CD4-positive, alpha-beta memory T cell (primary cell): ENCODE data around the gene AKAP13. TPM values are rescaled to one million over a fixed set of nuclear protein-coding genes. Genes with fewer than 3 reads are reported as not detected.

Experiments used
- CTCF ChIA-PET: fragments of 350-600 bp; sonication (Branson Sonifier 250); formaldehyde crosslinking; loops from one replicate; lab custom pipeline; 2021; ENCODE audit warnings: inconsistent platforms; ENCODE audit not compliant: partially characterized antibody; lab: Charles Lee
- POLR2A ChIA-PET: fragments of 350-600 bp; sonication (Branson Sonifier 250); formaldehyde crosslinking; loops from one replicate; lab custom pipeline; 2021; ENCODE audit not compliant: partially characterized antibody; lab: Charles Lee
- DNase-seq, 5 donors: peaks; one replicate each; pipeline versions ENCODE4 v3.0.0 to v3.0.0-alpha.2; 2020 to 2022; ENCODE audit warnings: mixed read lengths in 1 of 5
- H3K27ac ChIP-seq: one replicate; pipeline ENCODE4 v1.7.0; 2013; ENCODE audit warnings: low read depth, low read length
- H3K27me3 ChIP-seq: 2 replicates; pipeline ENCODE4 v1.7.0; 2013; ENCODE audit warnings: mild to moderate bottlenecking, low read length, moderate library complexity; ENCODE audit not compliant: insufficient read depth
- H3K36me3 ChIP-seq: 2 replicates; pipeline ENCODE4 v1.7.0; 2013; ENCODE audit warnings: mild to moderate bottlenecking, low read length, moderate library complexity; ENCODE audit not compliant: insufficient read depth
- H3K4me1 ChIP-seq: 2 replicates; pipeline ENCODE4 v1.7.0; 2013; ENCODE audit warnings: mild to moderate bottlenecking, low read length, moderate library complexity; ENCODE audit not compliant: insufficient read depth
- H3K4me3 ChIP-seq, 2 donors: one replicate each; pipeline ENCODE4 v1.7.0; 2013; ENCODE audit warnings: low read length in 2 of 2, mild to moderate bottlenecking in 1 of 2
- H3K9me3 ChIP-seq, 2 donors: one replicate each; pipeline ENCODE4 v1.7.0; 2013; ENCODE audit warnings: low read length in 2 of 2, control low read depth in 1 of 2; ENCODE audit not compliant: control insufficient read depth in 1 of 2
- H3K27ac Mint-ChIP-seq, 7 donors: one replicate each; pipeline ENCODE4 v1.8.0; 2020 to 2021; ENCODE audit warnings: mixed read lengths in 7 of 7, mild to moderate bottlenecking in 6 of 7, inconsistent platforms in 3 of 7, moderate library complexity in 3 of 7
- H3K27me3 Mint-ChIP-seq, 2 donors: one replicate each; pipeline ENCODE4 v1.8.0; 2020 to 2021; ENCODE audit warnings: mixed read lengths in 2 of 2
- H3K36me3 Mint-ChIP-seq, 2 donors: one replicate each; pipeline ENCODE4 v1.8.0; 2020 to 2021; ENCODE audit warnings: mixed read lengths in 2 of 2, inconsistent platforms in 1 of 2, mild to moderate bottlenecking in 1 of 2
- H3K4me1 Mint-ChIP-seq, 4 donors: one replicate each; pipeline ENCODE4 v1.8.0; 2020 to 2021; ENCODE audit warnings: mixed read lengths in 4 of 4, mild to moderate bottlenecking in 1 of 4
- H3K4me3 Mint-ChIP-seq, 8 donors: one replicate each; pipeline ENCODE4 v1.8.0; 2020 to 2021; ENCODE audit warnings: mixed read lengths in 8 of 8, mild to moderate bottlenecking in 7 of 8, moderate library complexity in 6 of 8, inconsistent platforms in 3 of 8
- H3K9me3 Mint-ChIP-seq, 8 donors: one replicate each; pipeline ENCODE4 v1.8.0; 2020 to 2021; ENCODE audit warnings: mixed read lengths in 8 of 8, mild to moderate bottlenecking in 5 of 8, inconsistent platforms in 3 of 8, moderate library complexity in 1 of 8
- intact Hi-C: fragments of 100-400 bp; cut with micrococcal nuclease; formaldehyde crosslinking; loops from one replicate; pipeline ENCODE4 v1.15.1; 2023
- polyA plus RNA-seq, 2 donors: library from polyadenylated mRNA; unstranded; fragments of 300-500 nt; fragmentation: Illumina TruSeq; gene quantifications; one replicate each; pipeline ENCODE4 v1.2.3, GENCODE V29; 2021
- total RNA-seq, 2 experiments: library from RNA; stranded (reverse); gene quantifications; one replicate each; pipeline ENCODE4 v1.2.3, GENCODE V29; 2021

The AKAP13 gene
- total and polyA plus RNA-seq, 4 experiments from 2014 or later: 68.7 to 319 (median 247) TPM

DNA sequence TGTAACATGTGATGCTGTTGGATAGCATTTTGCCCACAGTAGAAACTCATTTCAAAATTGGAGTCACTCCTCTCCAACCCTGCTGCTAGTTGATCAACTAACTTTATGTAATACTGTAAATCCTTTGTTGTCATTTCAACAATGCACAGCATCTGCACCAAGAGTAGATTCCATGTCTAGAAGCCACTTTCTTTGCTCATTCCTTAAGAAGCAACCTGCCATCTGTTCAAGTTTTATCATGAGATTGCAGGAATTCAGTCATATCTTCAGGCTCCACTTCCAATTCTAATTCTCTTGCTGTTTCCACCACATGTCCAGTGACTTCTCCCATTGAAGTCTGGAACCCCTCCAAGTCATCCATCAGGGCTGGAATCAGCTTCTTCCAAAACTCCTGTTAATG is 42.9 kb downstream of the AKAP13 start:
- intact Hi-C loops: no loop called here
- H3K27me3 ChIP-seq: no peaks in the 10 kb centered on the region
- H3K9me3 ChIP-seq: no peaks in the 10 kb centered on the region
- no peak overlapping the region for H3K4me3 ChIP-seq
- Mint-ChIP-seq H3K4me1 (peaks cover 61 to 85% (median 71%) of the 10 kb centered on the region in 4 donors), H3K27ac (peak overlapping the region in 2 of 7 donors; percentile 1 to 47), H3K36me3 (no peaks in the 10 kb centered on the region), H3K9me3 (no peaks in the 10 kb centered on the region), H3K4me3 (peak overlapping the region in 4 of 8 donors; percentile 3 to 18 (median 5)), H3K27me3 (no peaks in the 10 kb centered on the region)
- POLR2A ChIA-PET: interaction anchor here (1.7 kb wide), 1 partner anchor 10 kb away, joined by 4 read pairs; no protein-coding TSS in a partner anchor
- H3K4me1 ChIP-seq: peaks cover 57% of the 10 kb centered on the region
- CTCF ChIA-PET: no interaction called here
- DNase-seq: no peak
- no peaks in the 10 kb centered on the region for H3K36me3 ChIP-seq
- no peak overlapping the region for H3K27ac ChIP-seq

DNA sequence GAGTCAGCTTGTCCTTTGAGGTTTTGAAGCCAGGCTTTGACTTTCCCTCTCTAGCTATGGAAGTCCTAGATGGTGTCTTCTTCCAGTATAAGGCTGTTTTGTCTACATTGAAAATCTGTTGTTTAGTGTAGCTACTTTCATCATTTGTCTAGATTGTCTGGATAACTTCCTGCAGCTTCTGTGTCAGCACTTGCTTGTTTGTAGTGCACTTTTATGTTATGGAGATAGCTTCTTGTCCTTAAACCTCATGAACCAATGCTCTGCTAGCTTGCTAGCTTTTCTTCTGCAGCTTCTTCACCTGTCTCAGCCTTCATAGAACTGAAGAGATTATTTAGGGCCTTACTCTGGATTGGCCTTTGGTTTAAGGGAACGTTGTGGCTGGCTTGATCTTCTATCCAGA is 43.8 kb downstream of the AKAP13 start:
- H3K27me3 ChIP-seq: no peaks in the 10 kb centered on the region
- ChIA-PET POLR2A (interaction anchor here (1.7 kb wide), 1 partner anchor 11 kb away, joined by 4 read pairs; no protein-coding TSS in a partner anchor), CTCF (interaction anchor here (0.6 to 1.1 kb wide), 5 partner anchors 11 to 246 kb away, joined by 3 to 4 read pairs (median 3); no protein-coding TSS in a partner anchor)
- no peaks in the 10 kb centered on the region for H3K9me3 ChIP-seq
- no peaks in the 10 kb centered on the region for H3K36me3 ChIP-seq
- DNase-seq: no peak
- peak overlapping the region in 4 of 7 donors; percentile 2 to 61 (median 16) for H3K27ac Mint-ChIP-seq
- H3K9me3 Mint-ChIP-seq: no peaks in the 10 kb centered on the region
- H3K36me3 Mint-ChIP-seq: no peaks in the 10 kb centered on the region
- peaks cover 65 to 86% (median 75%) of the 10 kb centered on the region in 4 donors for H3K4me1 Mint-ChIP-seq
- H3K27me3 Mint-ChIP-seq: no peaks in the 10 kb centered on the region
- peak overlapping the region in 3 of 8 donors; percentile 23 to 64 (median 36) for H3K4me3 Mint-ChIP-seq
- no peak overlapping the region for H3K27ac ChIP-seq
- H3K4me3 ChIP-seq: no peak overlapping the region
- H3K4me1 ChIP-seq: peaks cover 62% of the 10 kb centered on the region
- intact Hi-C loops: no loop called here

GRCh38 chr15:85426481-85426880 is 46.1 kb downstream of the AKAP13 start:
- Mint-ChIP-seq H3K36me3 (no peaks in the 10 kb centered on the region), H3K4me3 (no peak overlapping the region), H3K9me3 (no peaks in the 10 kb centered on the region), H3K27me3 (no peaks in the 10 kb centered on the region), H3K4me1 (peaks cover 63 to 89% (median 76%) of the 10 kb centered on the region in 4 donors), H3K27ac (no peak overlapping the region)
- H3K27me3 ChIP-seq: no peaks in the 10 kb centered on the region
- intact Hi-C loops: no loop called here
- no peak for DNase-seq
- no peaks in the 10 kb centered on the region for H3K36me3 ChIP-seq
- no peak overlapping the region for H3K4me3 ChIP-seq
- ChIA-PET CTCF (no interaction called here), POLR2A (no interaction called here)
- no peaks in the 10 kb centered on the region for H3K9me3 ChIP-seq
- H3K4me1 ChIP-seq: peaks cover 44% of the 10 kb centered on the region
- no peak overlapping the region for H3K27ac ChIP-seq

GRCh38 chr15:85427286-85428028 is 47.1 kb downstream of the AKAP13 start:
- POLR2A ChIA-PET: no interaction called here
- Histone ChIP-seq H3K4me3 (no peak overlapping the region), H3K36me3 (no peaks in the 10 kb centered on the region), H3K9me3 (no peaks in the 10 kb centered on the region), H3K27ac (no peak overlapping the region), H3K4me1 (peaks cover 34% of the 10 kb centered on the region), H3K27me3 (no peaks in the 10 kb centered on the region)
- Mint-ChIP-seq H3K4me3 (peak overlapping the region in 1 of 8 donors; percentile 28), H3K27ac (peak overlapping the region in 1 of 7 donors; percentile 29), H3K36me3 (no peaks in the 10 kb centered on the region), H3K4me1 (peaks cover 59 to 87% (median 70%) of the 10 kb centered on the region in 4 donors), H3K27me3 (no peaks in the 10 kb centered on the region), H3K9me3 (no peaks in the 10 kb centered on the region)
- intact Hi-C loops: no loop called here
- CTCF ChIA-PET: interaction anchor here (1.0 kb wide), 1 partner anchor 13 kb away, joined by 3 read pairs; no protein-coding TSS in a partner anchor
- DNase-seq: no peak

DNA sequence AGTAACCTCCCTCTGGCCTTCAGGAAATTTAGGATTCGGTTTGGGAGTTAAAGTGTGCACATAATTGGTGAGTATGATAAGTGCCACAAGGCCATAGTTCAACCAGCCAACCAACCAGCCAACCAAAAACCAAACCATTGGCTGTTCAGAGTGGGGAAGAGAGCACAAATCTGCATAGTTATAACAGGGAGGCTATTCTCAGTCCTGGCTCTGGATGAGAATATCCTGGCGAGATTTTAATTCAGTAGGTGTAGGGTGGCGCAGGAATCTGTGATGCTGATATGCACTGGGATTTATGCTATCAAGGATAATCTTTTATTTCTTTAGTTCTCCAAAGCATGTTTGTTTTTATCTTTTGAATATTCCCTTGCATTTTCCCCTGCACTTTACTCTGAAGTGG is 49.1 kb downstream of the AKAP13 start:
- Mint-ChIP-seq H3K9me3 (no peaks in the 10 kb centered on the region), H3K27ac (no peak overlapping the region), H3K27me3 (no peaks in the 10 kb centered on the region), H3K4me3 (no peak overlapping the region), H3K4me1 (peaks cover 44 to 68% (median 52%) of the 10 kb centered on the region in 4 donors), H3K36me3 (no peaks in the 10 kb centered on the region)
- Histone ChIP-seq H3K4me3 (no peak overlapping the region), H3K36me3 (no peaks in the 10 kb centered on the region), H3K27ac (no peak overlapping the region), H3K9me3 (no peaks in the 10 kb centered on the region), H3K27me3 (no peaks in the 10 kb centered on the region), H3K4me1 (peaks cover 14% of the 10 kb centered on the region)
- POLR2A ChIA-PET: no interaction called here
- intact Hi-C loops: no loop called here
- DNase-seq: no peak
- CTCF ChIA-PET: no interaction called here

- Mint-ChIP-seq H3K4me3 (no peak overlapping the region), H3K4me1 (peaks cover 42 to 64% (median 47%) of the 10 kb centered on the region in 4 donors), H3K9me3 (no peaks in the 10 kb centered on the region), H3K27ac (peak overlapping the region in 1 of 7 donors; percentile 63), H3K27me3 (no peaks in the 10 kb centered on the region), H3K36me3 (no peaks in the 10 kb centered on the region)
- Histone ChIP-seq H3K27me3 (no peaks in the 10 kb centered on the region), H3K9me3 (no peaks in the 10 kb centered on the region), H3K36me3 (no peaks in the 10 kb centered on the region), H3K4me1 (peaks cover 9% of the 10 kb centered on the region), H3K4me3 (no peak overlapping the region), H3K27ac (no peak overlapping the region)
- ChIA-PET CTCF (interaction anchor here (1.1 to 1.7 kb wide), 5 partner anchors 17 to 134 kb away, joined by 3 to 6 read pairs (median 3); no protein-coding TSS in a partner anchor), POLR2A (interaction anchor here (1.1 kb wide), 1 partner anchor 20 kb away, joined by 3 read pairs; no protein-coding TSS in a partner anchor)
- DNase-seq: no peak
- intact Hi-C loops: no loop called here
These were observed 50.2 kb downstream of the AKAP13 start for GRCh38 chr15:85430406-85431204.
